PC-3 (cell line): ENCODE measurements around the gene IQCK.

Experiments used
- CTCF ChIP-seq: fragments of 300-600 bp; sonication (generic); conservative IDR thresholded peaks from 2 replicates; pipeline ENCODE4 v1.5.1; 2017; ENCODE audit warnings: antibody characterized with exemption, low read depth, mild to moderate bottlenecking, low read length
- EZH2 ChIP-seq: fragments of 300-600 bp; sonication (generic); IDR thresholded peaks from one replicate; pipeline ENCODE4 v1.6.1; 2017; ENCODE audit warnings: antibody characterized with exemption, mild to moderate bottlenecking, low read length; ENCODE audit not compliant: unreplicated experiment
- EZH2phosphoT487 ChIP-seq: fragments of 300-600 bp; sonication (generic); IDR thresholded peaks from 2 replicates; pipeline ENCODE4 v1.6.1; 2018; ENCODE audit warnings: mild to moderate bottlenecking, antibody characterized with exemption, low read length, borderline replicate concordance

GRCh38 chr16:19810817-19811731, 93.0 kb downstream of the IQCK start:
- TF ChIP-seq CTCF (no peak), EZH2 (no peak), EZH2phosphoT487 (no peak)
